ENCODE measurements around the gene VSIG10.
"Not testable (repeated sequence)": the region's sequence is repeated elsewhere in the genome, so short reads cannot be mapped to it uniquely, and the experiment has no call there.

The VSIG10 gene

GRCh38 chr12:118094039-118094438 lies 9.8 kb downstream of the VSIG10 start:
- ATAC-seq (no peak), DNase-seq (no peak)
- H3K4me1 Mint-ChIP-seq: no peaks in the 10 kb centered on the region
- H3K36me3 Mint-ChIP-seq (ENCODE audit: low read depth): no peaks in the 10 kb centered on the region
- H3K27me3 Mint-ChIP-seq: no peaks in the 10 kb centered on the region
- no peaks in the 10 kb centered on the region for H3K9me3 Mint-ChIP-seq
- no peak overlapping the region for H3K27ac Mint-ChIP-seq
- no peak overlapping the region for H3K4me3 Mint-ChIP-seq

- ATAC-seq: no peak
- H3K9me3 Mint-ChIP-seq: no peaks in the 10 kb centered on the region
- no peaks in the 10 kb centered on the region for H3K4me1 Mint-ChIP-seq
These were observed 14.0 kb downstream of the VSIG10 start for GRCh38 chr12:118089782-118090181.

DNA sequence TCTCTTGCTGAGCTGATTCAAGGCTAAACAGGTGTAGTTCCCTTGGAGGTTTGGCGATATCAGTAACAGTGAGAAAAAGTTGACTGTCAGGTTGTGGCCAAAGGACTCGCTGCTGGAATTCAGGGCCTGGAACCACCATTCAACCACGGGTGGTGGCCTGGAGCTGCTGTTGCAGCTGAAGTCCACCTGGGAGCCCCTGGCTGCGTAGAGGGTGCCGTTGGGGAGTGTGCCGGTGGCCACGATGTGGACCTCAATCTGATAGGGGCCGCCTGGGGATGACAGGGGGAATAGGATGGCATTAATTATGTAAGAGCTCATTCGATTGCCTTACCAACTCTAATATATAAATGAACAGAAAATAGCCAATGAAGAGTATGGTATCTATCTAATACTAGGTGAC lies 21.6 kb downstream of the VSIG10 start:
- no peaks in the 10 kb centered on the region for H3K36me3 Mint-ChIP-seq (ENCODE audit: low read depth)
- no peak for DNase-seq
- H3K9me3 Mint-ChIP-seq: no peaks in the 10 kb centered on the region
- no peak overlapping the region for H3K4me3 Mint-ChIP-seq
- no peaks in the 10 kb centered on the region for H3K4me1 Mint-ChIP-seq
- no peak overlapping the region for H3K27ac Mint-ChIP-seq
- no peak for ATAC-seq
- H3K27me3 Mint-ChIP-seq: no peaks in the 10 kb centered on the region

More at GRCh38 chr12:118089782-118090181, 14.0 kb downstream of the VSIG10 start:
- Mint-ChIP-seq H3K36me3 (ENCODE audit: low read depth) (no peaks in the 10 kb centered on the region), H3K4me3 (no peak overlapping the region), H3K27me3 (no peaks in the 10 kb centered on the region), H3K27ac (no peak overlapping the region)
- no peak for DNase-seq

GRCh38 chr12:118081521-118081920 lies 22.3 kb downstream of the VSIG10 start:
- H3K27me3 Mint-ChIP-seq; H3K4me3 Mint-ChIP-seq; H3K4me1 Mint-ChIP-seq; DNase-seq; ATAC-seq; H3K36me3 Mint-ChIP-seq (ENCODE audit: low read depth); H3K27ac Mint-ChIP-seq; H3K9me3 Mint-ChIP-seq: not testable (repeated sequence)

DNA sequence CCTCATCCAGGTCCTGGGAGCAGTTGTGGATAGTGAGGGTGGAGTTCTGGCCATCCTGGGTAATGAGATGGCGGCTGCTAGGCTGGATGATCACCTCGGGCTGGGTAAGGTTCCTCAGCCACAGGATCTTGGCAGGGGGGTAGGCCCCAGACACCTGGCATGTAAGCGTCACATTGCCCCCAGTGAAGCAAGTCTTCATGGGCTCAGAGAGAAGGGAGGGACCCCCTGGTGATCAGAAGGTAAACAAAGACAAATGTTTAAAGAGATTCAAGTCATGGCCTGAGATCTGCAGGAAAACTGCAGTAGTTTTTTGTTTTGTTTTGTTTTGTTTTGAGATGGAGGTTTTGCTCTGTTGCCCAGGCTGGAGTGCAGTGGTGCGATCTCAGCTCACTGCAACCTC lies 30.0 kb downstream of the VSIG10 start:
- no peaks in the 10 kb centered on the region for H3K4me1 Mint-ChIP-seq
- H3K9me3 Mint-ChIP-seq: no peaks in the 10 kb centered on the region
- peaks cover 2% of the 10 kb centered on the region for H3K27me3 Mint-ChIP-seq
- no peaks in the 10 kb centered on the region for H3K36me3 Mint-ChIP-seq (ENCODE audit: low read depth)
- ATAC-seq (no peak), DNase-seq (no peak)
- no peak overlapping the region for H3K4me3 Mint-ChIP-seq
- H3K27ac Mint-ChIP-seq: no peak overlapping the region

DNA sequence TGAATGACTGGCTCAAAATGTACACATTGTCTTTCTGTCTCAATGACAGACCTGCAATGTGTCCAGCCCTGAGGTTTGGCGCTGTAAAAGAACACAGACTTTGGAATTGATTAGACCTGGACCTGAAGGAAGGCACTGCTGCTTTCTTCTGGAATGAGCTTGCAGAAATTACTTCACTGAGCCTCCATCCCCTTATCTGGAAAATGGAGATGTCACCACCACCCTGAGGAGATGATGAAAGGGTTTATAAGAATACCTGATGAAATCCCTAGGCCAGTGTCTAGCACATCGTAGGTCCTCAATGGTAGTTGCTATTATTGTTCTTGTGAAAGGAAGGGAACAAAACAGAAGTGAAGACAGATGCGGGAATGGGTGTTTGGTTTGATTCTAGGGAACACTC lies 33.2 kb downstream of the VSIG10 start:
- no peak for DNase-seq
- H3K36me3 Mint-ChIP-seq (ENCODE audit: low read depth): no peaks in the 10 kb centered on the region
- peaks cover 10% of the 10 kb centered on the region for H3K27me3 Mint-ChIP-seq

DNA sequence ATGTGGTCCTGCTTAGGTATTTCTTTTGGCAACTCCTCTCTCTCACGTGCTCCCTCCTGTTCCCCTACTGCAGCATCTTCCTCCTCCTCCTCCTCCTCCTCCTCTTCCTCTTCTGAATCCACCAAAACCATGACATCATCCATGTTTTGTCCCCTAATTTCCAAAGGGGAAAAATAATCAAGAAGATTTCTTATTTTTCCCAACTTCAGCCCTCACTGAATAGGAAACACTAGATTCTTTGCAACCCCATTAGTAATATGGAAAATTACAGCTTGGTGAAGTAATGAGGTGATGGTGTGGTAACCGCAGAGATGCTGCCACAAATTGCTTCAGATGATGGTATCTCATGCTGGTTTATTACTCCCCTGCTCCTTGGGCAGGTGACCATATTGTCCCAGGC lies 35.4 kb downstream of the VSIG10 start:
- no peaks in the 10 kb centered on the region for H3K9me3 Mint-ChIP-seq
- no peaks in the 10 kb centered on the region for H3K36me3 Mint-ChIP-seq (ENCODE audit: low read depth)
- no peak for ATAC-seq
- peaks cover 29% of the 10 kb centered on the region for H3K4me1 Mint-ChIP-seq
- no peak overlapping the region for H3K4me3 Mint-ChIP-seq
- H3K27ac Mint-ChIP-seq: no peak overlapping the region
- DNase-seq: no peak
- H3K27me3 Mint-ChIP-seq: peaks cover 10% of the 10 kb centered on the region

More for the DNA sequence above, 33.2 kb downstream of the VSIG10 start:
- Mint-ChIP-seq H3K27ac (no peak overlapping the region), H3K9me3 (no peaks in the 10 kb centered on the region), H3K4me3 (no peak overlapping the region), H3K4me1 (peaks cover 7% of the 10 kb centered on the region)
- no peak for ATAC-seq

GRCh38 chr12:118065380-118065779 lies 38.4 kb downstream of the VSIG10 start:
- DNase-seq (no peak), ATAC-seq (no peak)
- H3K4me3 Mint-ChIP-seq: no peak overlapping the region
- H3K36me3 Mint-ChIP-seq (ENCODE audit: low read depth): no peaks in the 10 kb centered on the region
- H3K4me1 Mint-ChIP-seq: peaks cover 43% of the 10 kb centered on the region
- no peaks in the 10 kb centered on the region for H3K9me3 Mint-ChIP-seq
- no peak overlapping the region for H3K27ac Mint-ChIP-seq
- peaks cover 10% of the 10 kb centered on the region for H3K27me3 Mint-ChIP-seq

DNA sequence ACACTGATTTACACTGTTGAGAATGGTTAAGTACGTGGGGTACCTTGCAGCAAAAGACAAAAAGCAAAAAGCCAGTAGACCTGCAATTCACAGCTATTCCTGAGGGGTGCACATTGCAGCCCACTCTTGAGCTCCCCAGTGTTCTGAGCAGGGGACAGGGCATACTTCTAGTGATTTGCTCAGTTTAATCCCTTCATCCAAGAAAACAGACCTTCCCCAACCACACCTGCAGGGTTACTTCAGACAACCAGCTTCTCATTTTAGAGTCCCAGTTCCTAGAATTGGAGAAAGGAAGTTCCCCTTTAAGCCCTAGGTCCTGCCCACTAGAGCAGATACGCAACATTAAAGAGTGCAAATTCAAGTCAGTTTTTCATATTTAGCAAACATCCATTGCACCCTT lies 39.2 kb downstream of the VSIG10 start:
- no peaks in the 10 kb centered on the region for H3K9me3 Mint-ChIP-seq
- peak overlapping the region; percentile 65 for H3K27ac Mint-ChIP-seq
- ATAC-seq (peak; percentile 26), DNase-seq (no peak)
- H3K4me3 Mint-ChIP-seq: peak overlapping the region; percentile 25
- peaks cover 50% of the 10 kb centered on the region for H3K4me1 Mint-ChIP-seq
- H3K36me3 Mint-ChIP-seq (ENCODE audit: low read depth): no peaks in the 10 kb centered on the region
- peaks cover 10% of the 10 kb centered on the region for H3K27me3 Mint-ChIP-seq

- no peak for DNase-seq
- ATAC-seq: no peak
- H3K36me3 Mint-ChIP-seq (ENCODE audit: low read depth): peaks cover 6% of the 10 kb centered on the region
- peak overlapping the region; percentile 33 for H3K27ac Mint-ChIP-seq
- peak overlapping the region; percentile 42 for H3K4me3 Mint-ChIP-seq
- peaks cover 59% of the 10 kb centered on the region for H3K4me1 Mint-ChIP-seq
- H3K9me3 Mint-ChIP-seq: no peaks in the 10 kb centered on the region
- H3K27me3 Mint-ChIP-seq: peaks cover 8% of the 10 kb centered on the region
These were observed 40.0 kb downstream of the VSIG10 start for GRCh38 chr12:118063576-118064391.

DNA sequence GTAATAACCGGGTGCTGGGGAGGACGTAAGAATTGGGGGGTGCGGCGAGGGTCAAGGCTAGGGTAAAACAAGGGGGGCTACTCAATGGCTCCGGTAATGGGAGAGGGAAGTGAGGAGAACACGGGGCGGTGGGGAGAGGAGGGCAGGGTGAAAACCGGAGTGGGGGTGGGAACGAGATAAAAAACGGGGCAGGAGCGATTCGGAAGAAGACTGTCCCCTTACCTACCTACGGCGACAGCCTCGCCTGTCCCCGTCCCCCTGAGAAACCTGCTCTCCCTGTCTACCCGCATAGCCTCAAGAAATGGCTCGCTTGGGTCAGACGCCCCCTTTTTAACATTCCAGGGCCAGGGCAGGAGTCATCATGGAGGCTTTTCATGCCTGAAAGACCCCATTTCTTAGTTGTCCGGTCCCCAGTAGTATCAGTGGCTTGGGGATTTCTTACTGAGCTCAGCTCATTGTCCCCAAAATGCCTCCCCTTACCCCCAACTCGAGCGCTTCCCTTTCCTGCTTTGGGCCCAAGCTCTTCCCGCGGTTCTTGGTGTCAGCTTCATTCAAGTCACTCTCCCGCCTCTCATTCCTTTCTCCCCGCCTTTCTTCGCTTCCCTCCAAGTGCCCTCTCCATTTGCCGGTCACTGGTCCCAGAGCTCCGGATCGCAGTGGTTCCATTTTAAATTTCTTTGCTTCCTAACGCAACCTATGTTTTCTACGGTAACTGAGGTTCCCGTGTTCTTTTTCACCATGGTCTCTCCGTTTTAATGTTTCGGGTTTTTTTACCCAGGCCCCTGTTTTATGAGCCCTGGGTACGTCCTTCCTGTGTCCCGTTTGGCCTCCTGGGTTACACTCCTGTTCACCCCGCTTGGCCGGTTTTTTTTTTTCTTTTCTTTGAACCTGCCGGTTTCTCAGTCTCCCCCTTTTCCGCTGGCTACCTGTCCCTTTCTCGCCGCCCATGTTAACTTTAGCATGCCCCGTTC lies 41.7 kb downstream of the VSIG10 start:
- Mint-ChIP-seq H3K4me1 (peaks cover 55% of the 10 kb centered on the region), H3K27me3 (peaks cover 7% of the 10 kb centered on the region), H3K9me3 (no peaks in the 10 kb centered on the region), H3K4me3 (peak overlapping the region; percentile 88), H3K27ac (peak overlapping the region; percentile 93), H3K36me3 (ENCODE audit: low read depth) (peaks cover 7% of the 10 kb centered on the region)
- ATAC-seq (no peak), DNase-seq (peak; percentile 25)

DNA sequence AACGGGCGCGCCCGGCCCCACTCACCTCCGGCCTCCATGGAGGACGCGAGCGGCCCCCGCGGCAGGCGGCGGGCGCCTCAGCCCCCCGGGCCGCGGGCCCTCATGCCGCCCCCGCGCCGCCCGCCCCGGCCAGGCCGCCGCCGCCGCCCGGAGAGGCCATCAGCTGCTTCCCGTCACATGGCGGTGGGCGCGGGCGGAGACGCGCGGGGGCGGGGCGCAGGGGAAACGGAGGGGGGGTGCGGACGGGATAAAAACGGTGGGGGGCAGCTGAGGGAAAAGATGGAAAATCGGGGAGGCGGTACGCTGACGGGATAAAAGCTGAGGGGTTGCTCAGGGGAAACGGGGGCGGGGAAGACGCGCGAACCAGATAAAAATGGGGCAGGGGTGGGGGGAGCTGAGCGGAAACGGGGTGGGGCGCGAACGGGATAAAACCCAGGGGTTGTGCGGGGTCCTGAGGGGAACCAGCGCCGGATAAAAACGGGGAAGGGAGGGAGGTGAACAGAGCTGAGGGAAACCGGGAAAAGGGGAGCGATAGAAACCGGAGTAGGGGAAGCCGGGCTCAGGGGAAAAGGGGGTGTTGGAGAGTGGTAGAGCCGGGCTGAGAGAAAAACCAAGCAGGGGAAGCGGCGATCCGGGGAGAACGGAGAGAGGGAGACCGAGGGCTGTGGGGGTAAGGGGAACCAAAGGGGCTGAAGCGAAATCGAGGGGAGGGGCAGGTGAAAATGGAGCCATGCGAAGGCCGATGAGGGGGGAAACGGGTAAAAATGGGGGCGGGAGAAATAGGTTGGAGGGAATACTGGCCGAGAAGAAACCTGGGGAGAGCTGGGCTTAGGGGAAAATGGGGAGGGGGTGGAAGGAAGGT lies 42.6 kb downstream of the VSIG10 start, which contains the start of gene WSB2:
Gene WSB2 (minus strand): TSS at position 169 of the 862 bp plus-strand sequence. CDS start 131 bp downstream, at position 38.
- H3K27me3 Mint-ChIP-seq: peaks cover 1% of the 10 kb centered on the region
- H3K27ac Mint-ChIP-seq: peak within 1 kb of the TSS; percentile 93
- H3K4me1 Mint-ChIP-seq: peaks cover 55% of the 10 kb centered on the region
- peak; percentile 68 for DNase-seq
- peak; percentile 17 for ATAC-seq
- peaks cover 7% of the 10 kb centered on the region for H3K36me3 Mint-ChIP-seq (ENCODE audit: low read depth)
- no peaks in the 10 kb centered on the region for H3K9me3 Mint-ChIP-seq
- peak within 1 kb of the TSS; percentile 88 for H3K4me3 Mint-ChIP-seq

- H3K4me1 Mint-ChIP-seq: peaks cover 56% of the 10 kb centered on the region
- no peaks in the 10 kb centered on the region for H3K9me3 Mint-ChIP-seq
- DNase-seq: peak; percentile 34
These were observed 43.4 kb downstream of the VSIG10 start for GRCh38 chr12:118060301-118061010.

More at GRCh38 chr12:118060301-118061010, 43.4 kb downstream of the VSIG10 start:
- Mint-ChIP-seq H3K36me3 (ENCODE audit: low read depth) (peaks cover 7% of the 10 kb centered on the region), H3K4me3 (peak overlapping the region; percentile 84), H3K27me3 (no peaks in the 10 kb centered on the region), H3K27ac (peak overlapping the region; percentile 92)
- ATAC-seq: peak; percentile 33
